IMR-90 (cell line): Measurements from ENCODE around the gene AKAP13.
A peak's percentile ranks its signal among the peaks of the same experiment; 100 is the strongest.

Experiments used
- CEBPB ChIP-seq: IDR thresholded peaks from 2 replicates; pipeline ENCODE4 v1.6.1; 2012; ENCODE audit warnings: low read depth, low read length, improper control_type of control experiment
- CTCF ChIP-seq: conservative IDR thresholded peaks from 2 replicates; pipeline ENCODE4 v1.5.1; 2012; ENCODE audit warnings: mild to moderate bottlenecking, low read depth, low read length, improper control_type of control experiment
- FOS ChIP-seq: fragments of 150-350 bp; IDR thresholded peaks from 2 replicates; pipeline ENCODE4 v1.6.1; 2016; ENCODE audit warnings: low read depth, low read length
- MAFK ChIP-seq: IDR thresholded peaks from 2 replicates; pipeline ENCODE4 v1.6.1; 2012; ENCODE audit warnings: low read depth, low read length, improper control_type of control experiment
- POLR2A ChIP-seq: IDR thresholded peaks from 2 replicates; pipeline ENCODE4 v1.6.1; 2012; ENCODE audit warnings: mild to moderate bottlenecking, low read depth, low read length
- RCOR1 ChIP-seq: IDR thresholded peaks from 2 replicates; pipeline ENCODE4 v1.6.1; 2012; ENCODE audit warnings: mild to moderate bottlenecking, low read length, improper control_type of control experiment; ENCODE audit not compliant: insufficient replicate concordance
- RFX5 ChIP-seq: IDR thresholded peaks from 2 replicates; pipeline ENCODE4 v1.8.0; 2012; ENCODE audit warnings: low read depth, mild to moderate bottlenecking, low read length, moderate library complexity
- SMC3 ChIP-seq: fragments of 150-350 bp; IDR thresholded peaks from 2 replicates; pipeline ENCODE4 v1.6.1; 2016; ENCODE audit warnings: low read depth, mild to moderate bottlenecking, antibody characterized with exemption, low read length, moderate library complexity
- USF2 ChIP-seq: fragments of 150-350 bp; IDR thresholded peaks from 2 replicates; pipeline ENCODE4 v1.6.1; 2017; ENCODE audit warnings: mild to moderate bottlenecking, antibody characterized with exemption, low read length, low read depth

- TF ChIP-seq CTCF (no peak), RCOR1 (no peak), POLR2A (no peak), SMC3 (no peak), RFX5 (no peak), FOS (no peak), CEBPB (0 out of 2 replicates have a peak, but pooled peaks have one; percentile 4), USF2 (no peak), MAFK (no peak)
Observed at GRCh38 chr15:85609492-85609891, 229.1 kb downstream of the AKAP13 start.
